A673 (cell line): ENCODE results near the gene ELAVL1. TPM values are rescaled to one million over a fixed set of nuclear protein-coding genes. Genes with fewer than 3 reads are reported as not detected.

ENCODE experiments used
- BruUV-seq: library from RNA; stranded (reverse); fragments of 400-500 nt; replicated peaks from 2 replicates; lab custom pipeline; 2021; lab: Mats Ljungman, UMichigan
- CTCF ChIA-PET: fragments of 300-600 bp; sonication (Branson Sonifier 250); formaldehyde crosslinking; loops from one replicate; lab custom pipeline; 2022; ENCODE audit warnings: antibody characterized with exemption; lab: Charles Lee
- POLR2A ChIA-PET: fragments of 300-600 bp; sonication (Branson Sonifier 250); formaldehyde crosslinking; loops from one replicate; lab custom pipeline; 2022; ENCODE audit warnings: antibody characterized with exemption; ENCODE audit not compliant: low non-redundant PET; lab: Charles Lee
- DNase-seq: peaks from one replicate; pipeline ENCODE4 v3.0.0-alpha.2; 2015; ENCODE audit warnings: low spot score
- H3K27ac ChIP-seq: fragments of 200-600 bp; sonication (generic); 2 replicates; pipeline ENCODE4 v1.5.1; 2016; ENCODE audit warnings: mixed run types, low read depth, mild to moderate bottlenecking, mixed read lengths, antibody characterized with exemption, low read length; ENCODE audit not compliant: poor library complexity, severe bottlenecking
- H3K27me3 ChIP-seq: fragments of 200-600 bp; sonication (generic); replicated peaks from 2 replicates; pipeline ENCODE4 v1.6.1; 2017; ENCODE audit warnings: mixed run types, low read depth, mild to moderate bottlenecking, mixed read lengths, antibody characterized with exemption, low read length; ENCODE audit not compliant: insufficient read depth, poor library complexity
- H3K36me3 ChIP-seq: fragments of 200-600 bp; sonication (generic); 2 replicates; pipeline ENCODE4 v1.6.1; 2016; ENCODE audit warnings: mixed run types, mild to moderate bottlenecking, mixed read lengths, antibody characterized with exemption, low read length; ENCODE audit not compliant: insufficient read depth, poor library complexity, severe bottlenecking
- H3K4me1 ChIP-seq: fragments of 200-600 bp; sonication (generic); 2 replicates; pipeline ENCODE4 v1.6.1; 2017; ENCODE audit warnings: mixed run types, mild to moderate bottlenecking, mixed read lengths, antibody characterized with exemption, low read length; ENCODE audit not compliant: insufficient read depth, poor library complexity, severe bottlenecking
- H3K4me3 ChIP-seq: fragments of 200-600 bp; sonication (generic); 2 replicates; pipeline ENCODE4 v1.5.1; 2016; ENCODE audit warnings: low read depth, mixed run types, mild to moderate bottlenecking, mixed read lengths, low read length; ENCODE audit not compliant: poor library complexity, severe bottlenecking
- H3K9me3 ChIP-seq: fragments of 200-600 bp; sonication (generic); 2 replicates; pipeline ENCODE4 v1.6.1; 2016; ENCODE audit warnings: mixed run types, low read depth, mild to moderate bottlenecking, mixed read lengths, antibody characterized with exemption, low read length; ENCODE audit not compliant: poor library complexity, severe bottlenecking
- EZH2 ChIP-seq: fragments of 200-600 bp; sonication (generic); IDR thresholded peaks from 2 replicates; pipeline ENCODE4 v1.6.1; 2017; ENCODE audit warnings: borderline replicate concordance, low read depth, mild to moderate bottlenecking, mixed read lengths, antibody characterized with exemption, low read length; ENCODE audit not compliant: poor library complexity, severe bottlenecking
- intact Hi-C: fragments of 100-400 bp; cut with micrococcal nuclease; formaldehyde crosslinking; loops from one replicate; pipeline ENCODE4 v1.10.0; 2022; ENCODE audit not compliant: unreplicated experiment
- total RNA-seq: library from RNA; stranded (reverse); gene quantifications from 2 replicates; pipeline ENCODE4 v1.2.3, GENCODE V29; 2021
- TF ChIP-seq, protein P1 (sequence below): fragments of 300-800, 200-600 bp; sonication (generic); conservative IDR thresholded peaks from 2 replicates; pipeline ENCODE4 v1.5.1; 2017; ENCODE audit warnings: low read depth, mild to moderate bottlenecking, antibody characterized with exemption, low read length, moderate library complexity, mixed read lengths

Gene ELAVL1
- total RNA-seq, 1 experiment from 2014 or later: 171 TPM

DNA sequence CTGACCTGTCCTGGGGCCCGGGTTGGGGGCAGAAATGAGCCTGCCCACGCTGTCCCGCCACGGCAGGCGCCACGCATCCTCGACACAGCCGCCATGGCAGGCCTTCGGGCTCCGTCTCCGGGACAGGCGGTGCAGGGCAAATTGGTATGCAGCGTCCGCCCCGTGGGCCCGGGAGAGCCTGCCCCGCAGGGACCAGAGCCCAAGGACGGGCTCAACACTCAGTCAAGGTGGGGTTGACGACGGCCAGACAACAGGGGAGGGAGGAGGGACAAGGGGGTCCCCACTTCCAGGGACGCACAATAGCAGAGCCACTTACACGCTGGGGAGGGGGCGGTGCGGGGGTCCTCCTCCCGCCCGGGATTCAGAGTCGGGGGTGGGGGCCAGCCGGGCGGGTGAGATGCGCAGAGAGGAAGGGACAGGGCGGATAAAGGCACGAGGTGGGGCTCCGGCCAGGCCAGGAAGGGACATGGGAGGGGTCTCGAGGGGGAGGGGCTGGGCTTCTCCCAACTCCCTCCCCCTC lies 80.7 kb downstream of the ELAVL1 start:
- H3K27ac ChIP-seq: peak overlapping the region; percentile 40
- ChIA-PET CTCF (no interaction called here), POLR2A (no interaction called here)
- no peaks in the 10 kb centered on the region for H3K9me3 ChIP-seq
- no peaks in the 10 kb centered on the region for H3K27me3 ChIP-seq
- H3K36me3 ChIP-seq: peaks cover 15% of the 10 kb centered on the region
- peaks cover 53% of the 10 kb centered on the region for H3K4me1 ChIP-seq
- TF ChIP-seq, protein P1, sequence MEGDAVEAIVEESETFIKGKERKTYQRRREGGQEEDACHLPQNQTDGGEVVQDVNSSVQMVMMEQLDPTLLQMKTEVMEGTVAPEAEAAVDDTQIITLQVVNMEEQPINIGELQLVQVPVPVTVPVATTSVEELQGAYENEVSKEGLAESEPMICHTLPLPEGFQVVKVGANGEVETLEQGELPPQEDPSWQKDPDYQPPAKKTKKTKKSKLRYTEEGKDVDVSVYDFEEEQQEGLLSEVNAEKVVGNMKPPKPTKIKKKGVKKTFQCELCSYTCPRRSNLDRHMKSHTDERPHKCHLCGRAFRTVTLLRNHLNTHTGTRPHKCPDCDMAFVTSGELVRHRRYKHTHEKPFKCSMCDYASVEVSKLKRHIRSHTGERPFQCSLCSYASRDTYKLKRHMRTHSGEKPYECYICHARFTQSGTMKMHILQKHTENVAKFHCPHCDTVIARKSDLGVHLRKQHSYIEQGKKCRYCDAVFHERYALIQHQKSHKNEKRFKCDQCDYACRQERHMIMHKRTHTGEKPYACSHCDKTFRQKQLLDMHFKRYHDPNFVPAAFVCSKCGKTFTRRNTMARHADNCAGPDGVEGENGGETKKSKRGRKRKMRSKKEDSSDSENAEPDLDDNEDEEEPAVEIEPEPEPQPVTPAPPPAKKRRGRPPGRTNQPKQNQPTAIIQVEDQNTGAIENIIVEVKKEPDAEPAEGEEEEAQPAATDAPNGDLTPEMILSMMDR: no peak
- no peak for TF ChIP-seq EZH2
- peak overlapping the region; percentile 57 for H3K4me3 ChIP-seq
- intact Hi-C loops: loop anchor here (5.0 kb wide), 1 partner anchor 52 kb away; the partner anchor contains the start of gene PRR36
- no peak for DNase-seq
- no TSS peak for BruUV-seq

DNA sequence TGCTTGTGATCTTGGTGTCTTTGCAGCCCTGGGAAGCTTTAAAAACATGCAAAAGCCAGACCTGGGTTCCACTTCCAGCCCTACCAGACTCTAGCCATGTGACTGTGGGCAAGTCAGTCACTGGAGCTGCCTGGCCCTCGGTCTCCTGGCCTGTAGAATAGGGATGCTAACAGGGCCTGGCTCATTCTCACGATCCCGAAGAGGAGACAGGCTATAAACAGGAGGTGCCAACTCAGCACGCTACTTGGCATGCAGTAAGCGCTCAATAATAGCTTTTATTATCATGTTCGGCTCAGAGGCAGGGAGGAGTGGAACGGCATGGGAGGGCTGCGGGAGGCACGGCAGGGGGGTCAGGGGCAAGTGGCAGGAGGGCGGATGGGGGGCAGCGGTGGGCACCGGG lies 81.2 kb downstream of the ELAVL1 start:
- TF ChIP-seq, protein P1: no peak
- no peak for TF ChIP-seq EZH2
- Histone ChIP-seq H3K4me3 (peak overlapping the region; percentile 57), H3K27me3 (no peaks in the 10 kb centered on the region), H3K9me3 (no peaks in the 10 kb centered on the region), H3K4me1 (peaks cover 52% of the 10 kb centered on the region), H3K36me3 (peaks cover 15% of the 10 kb centered on the region), H3K27ac (peak overlapping the region; percentile 49)
- ChIA-PET CTCF (no interaction called here), POLR2A (interaction anchor here (0.7 kb wide), 1 partner anchor 808 kb away, joined by 6 read pairs; no protein-coding TSS in a partner anchor)
- no TSS peak for BruUV-seq
- peak; percentile 55 for DNase-seq
- intact Hi-C loops: loop anchor here (5.0 kb wide), 1 partner anchor 52 kb away; the partner anchor contains the start of gene PRR36

DNA sequence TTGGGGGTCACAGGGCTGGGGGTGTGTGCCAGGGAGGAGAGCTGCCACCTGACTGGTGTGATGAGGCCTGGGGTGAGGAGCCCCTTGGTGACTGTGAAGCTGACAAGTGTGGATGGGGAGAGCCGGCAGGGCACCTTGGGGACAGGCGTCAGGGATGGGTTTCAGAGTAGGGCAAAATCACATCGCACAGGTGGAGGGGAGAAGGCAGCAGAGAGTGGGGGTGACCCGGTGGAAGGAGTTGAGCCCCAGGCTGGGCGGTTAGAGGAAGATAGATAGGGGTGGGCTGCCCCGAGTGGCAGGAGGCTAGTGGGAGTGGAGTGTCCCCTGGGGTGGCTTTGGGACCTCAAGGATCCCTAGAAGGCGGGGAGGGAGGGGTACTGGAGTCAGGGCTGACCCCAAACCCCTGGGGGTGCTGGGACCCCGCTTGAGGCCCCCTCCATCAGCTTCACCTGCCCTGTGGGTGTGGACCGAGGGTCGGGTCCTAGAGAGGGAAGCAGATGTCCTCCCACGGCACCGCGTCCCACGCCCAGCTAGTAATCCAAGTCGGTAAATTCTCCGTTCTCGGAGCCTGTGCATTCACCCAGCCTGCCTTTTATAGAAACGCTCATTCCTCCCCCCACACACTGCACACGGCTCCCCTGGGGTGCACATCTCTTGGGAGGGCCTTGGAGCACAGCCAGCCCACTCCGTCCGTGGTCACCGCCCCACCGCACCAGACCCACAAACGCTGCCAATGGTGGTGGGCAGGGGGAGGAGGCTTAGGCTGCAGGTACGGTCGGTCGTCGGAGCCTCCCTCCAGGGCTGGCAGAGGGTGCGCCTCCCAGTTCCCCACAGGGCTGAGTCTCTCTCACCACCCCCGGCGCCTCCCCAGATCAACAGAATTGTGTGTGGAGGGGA lies 81.9 kb downstream of the ELAVL1 start:
- no peak for DNase-seq
- Histone ChIP-seq H3K9me3 (no peaks in the 10 kb centered on the region), H3K27ac (peak overlapping the region; percentile 49), H3K4me3 (no peak overlapping the region), H3K27me3 (no peaks in the 10 kb centered on the region), H3K36me3 (peaks cover 15% of the 10 kb centered on the region), H3K4me1 (peaks cover 45% of the 10 kb centered on the region)
- ChIA-PET CTCF (no interaction called here), POLR2A (interaction anchor here (0.7 kb wide), 1 partner anchor 807 kb away, joined by 6 read pairs; no protein-coding TSS in a partner anchor)
- BruUV-seq: no TSS peak
- intact Hi-C loops: loop anchor here (5.0 kb wide), 1 partner anchor 51 kb away; the partner anchor contains the start of gene PRR36
- TF ChIP-seq, protein P1: no peak
- no peak for TF ChIP-seq EZH2
